Fibroblast of lung (primary cell): Measurements from ENCODE around the gene ARHGAP42.

ENCODE experiments used
- CTCF ChIP-seq, 2 donors: IDR thresholded peaks in 1 of 2; conservative IDR thresholded peaks in 1 of 2; 1 replicate in 1 of 2; 2 replicates in 1 of 2; pipeline ENCODE4 v1.5.1; 2011 to 2012; ENCODE audit warnings: low read length in 2 of 2, control low read depth in 1 of 2, inconsistent platforms in 1 of 2, low read depth in 1 of 2, mild to moderate bottlenecking in 1 of 2
- EZH2 ChIP-seq: IDR thresholded peaks from 2 replicates; pipeline ENCODE4 v1.5.1; 2012; ENCODE audit warnings: low read length, control low read depth, mild to moderate bottlenecking; ENCODE audit errors: missing control alignments

- TF ChIP-seq CTCF (conservative IDR thresholded peaks at IDR 0.05 in 1 of 2, IDR thresholded peaks at IDR 0.05 in 1 of 2; ENCODE audit: low read depth in 1 of 2, low read length in 2 of 2): no peak
- TF ChIP-seq EZH2: no peak
These were observed 119.2 kb downstream of the ARHGAP42 start for GRCh38 chr11:100806296-100806695.
